Stomach smooth muscle (tissue), 2 donors: ENCODE data around the gene SLAIN1.

ENCODE experiments used
- H3K27ac ChIP-seq: one replicate; pipeline ENCODE4 v1.7.0; 2013; ENCODE audit warnings: mild to moderate bottlenecking, low read length, inconsistent platforms
- H3K27me3 ChIP-seq, 2 donors: one replicate each; pipeline ENCODE4 v1.7.0; 2013; ENCODE audit warnings: low read length in 2 of 2; ENCODE audit not compliant: insufficient read depth in 2 of 2, control insufficient read depth in 1 of 2
- H3K36me3 ChIP-seq, 2 donors: one replicate each; pipeline ENCODE4 v1.7.0; 2013; ENCODE audit warnings: low read length in 2 of 2; ENCODE audit not compliant: control insufficient read depth in 2 of 2, insufficient read depth in 2 of 2
- H3K4me1 ChIP-seq: one replicate; pipeline ENCODE4 v1.7.0; 2013; ENCODE audit warnings: low read length; ENCODE audit not compliant: control insufficient read depth, insufficient read depth
- H3K4me3 ChIP-seq, 2 donors: one replicate each; pipeline ENCODE4 v1.7.0; 2013; ENCODE audit warnings: low read length in 2 of 2
- H3K9ac ChIP-seq, 2 donors: one replicate each; pipeline ENCODE4 v1.7.0; 2013; ENCODE audit warnings: low read length in 2 of 2, mild to moderate bottlenecking in 1 of 2
- H3K9me3 ChIP-seq, 2 donors: one replicate each; pipeline ENCODE4 v1.7.0; 2013; ENCODE audit warnings: low read length in 2 of 2; ENCODE audit not compliant: control insufficient read depth in 2 of 2
- donor health status: healthy.
- donor health status: Pancreatic carcinoma.

The SLAIN1 gene

DNA sequence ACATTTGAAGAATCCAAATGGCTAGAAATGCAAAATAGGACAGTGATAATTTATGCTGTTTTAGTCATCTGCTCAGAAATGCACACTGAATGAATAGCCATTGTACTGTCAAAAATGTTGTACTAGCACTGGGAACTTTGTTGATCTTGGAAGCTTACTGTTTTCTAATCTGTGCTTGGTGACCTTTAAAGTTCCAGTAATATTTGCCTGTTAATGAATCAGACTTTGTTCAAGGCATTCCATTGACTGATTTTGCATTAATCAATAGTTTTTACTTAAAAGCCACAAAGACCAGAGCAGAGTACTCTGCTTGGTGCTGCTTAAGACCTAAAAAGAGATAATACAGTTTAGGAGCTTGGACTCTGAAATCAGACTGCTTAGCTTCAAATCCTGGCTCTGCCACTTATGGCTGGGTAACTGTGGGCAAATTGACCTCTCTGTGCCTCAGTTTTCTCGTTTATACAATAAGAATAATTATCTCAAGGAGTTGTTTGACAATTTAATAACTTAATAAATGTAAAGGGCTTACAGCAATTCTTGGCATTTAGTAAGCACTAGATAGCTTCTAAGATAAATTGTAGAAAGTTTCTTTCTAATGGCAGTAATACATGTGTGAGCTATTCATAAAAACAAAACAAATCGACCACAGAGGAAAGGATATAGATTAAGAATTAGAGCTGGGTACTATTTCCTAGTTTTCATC, 4.6 kb upstream of the SLAIN1 start:
- Histone ChIP-seq H3K4me3 (no peak overlapping the region), H3K9ac (no peak overlapping the region), H3K36me3 (no peaks in the 10 kb centered on the region), H3K27me3 (no peaks in the 10 kb centered on the region), H3K9me3 (no peaks in the 10 kb centered on the region), H3K4me1 (no peaks in the 10 kb centered on the region), H3K27ac (no peak overlapping the region)

DNA sequence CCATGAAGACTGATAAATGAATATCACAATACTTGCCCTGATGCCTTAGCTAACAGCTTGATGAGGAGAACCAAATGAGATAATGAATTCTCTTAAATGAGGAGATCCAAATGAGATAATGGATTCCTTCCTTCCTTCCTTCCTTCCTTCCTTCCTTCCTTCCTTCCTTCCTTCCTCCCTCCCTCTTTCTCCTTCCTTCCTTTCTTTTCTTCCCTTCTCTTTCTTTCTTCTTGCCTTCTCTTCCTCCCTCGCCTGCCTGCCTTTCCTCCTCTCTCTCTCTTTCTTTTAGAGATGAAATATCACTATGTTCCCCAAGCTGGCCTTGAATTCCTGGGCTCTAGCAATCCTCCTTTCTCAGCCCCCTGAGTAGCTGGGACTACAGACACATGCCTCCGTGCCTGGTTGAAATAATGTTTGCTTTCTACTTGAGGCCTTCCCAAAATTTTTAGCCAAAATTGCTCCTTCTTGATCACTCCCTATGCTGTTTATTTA, 4.0 kb upstream of the SLAIN1 start:
- Histone ChIP-seq H3K9me3 (no peaks in the 10 kb centered on the region), H3K36me3 (no peaks in the 10 kb centered on the region), H3K4me3 (no peak overlapping the region), H3K27ac (no peak overlapping the region), H3K27me3 (no peaks in the 10 kb centered on the region), H3K4me1 (no peaks in the 10 kb centered on the region), H3K9ac (no peak overlapping the region)

- no peak overlapping the region for H3K9ac ChIP-seq
- H3K9me3 ChIP-seq, result no peaks in the 10 kb centered on the region
- H3K4me3 ChIP-seq, result peak overlapping the region in 1 of 2 donors; percentile 76
- no peaks in the 10 kb centered on the region for H3K4me1 ChIP-seq
- no peaks in the 10 kb centered on the region for H3K27me3 ChIP-seq
- H3K27ac ChIP-seq, result no peak overlapping the region
- no peaks in the 10 kb centered on the region for H3K36me3 ChIP-seq
Observed at GRCh38 chr13:77696006-77696878, 1.2 kb upstream of the SLAIN1 start.

- H3K27me3 ChIP-seq, result no peaks in the 10 kb centered on the region
- no peak overlapping the region for H3K27ac ChIP-seq
- no peaks in the 10 kb centered on the region for H3K9me3 ChIP-seq
- no peaks in the 10 kb centered on the region for H3K36me3 ChIP-seq
- peak overlapping the region; percentile 41 to 55 for H3K9ac ChIP-seq
- no peaks in the 10 kb centered on the region for H3K4me1 ChIP-seq
- H3K4me3 ChIP-seq, result peak overlapping the region; percentile 76
Observed at GRCh38 chr13:77696879-77697216, 639 bp upstream of the SLAIN1 start.

DNA sequence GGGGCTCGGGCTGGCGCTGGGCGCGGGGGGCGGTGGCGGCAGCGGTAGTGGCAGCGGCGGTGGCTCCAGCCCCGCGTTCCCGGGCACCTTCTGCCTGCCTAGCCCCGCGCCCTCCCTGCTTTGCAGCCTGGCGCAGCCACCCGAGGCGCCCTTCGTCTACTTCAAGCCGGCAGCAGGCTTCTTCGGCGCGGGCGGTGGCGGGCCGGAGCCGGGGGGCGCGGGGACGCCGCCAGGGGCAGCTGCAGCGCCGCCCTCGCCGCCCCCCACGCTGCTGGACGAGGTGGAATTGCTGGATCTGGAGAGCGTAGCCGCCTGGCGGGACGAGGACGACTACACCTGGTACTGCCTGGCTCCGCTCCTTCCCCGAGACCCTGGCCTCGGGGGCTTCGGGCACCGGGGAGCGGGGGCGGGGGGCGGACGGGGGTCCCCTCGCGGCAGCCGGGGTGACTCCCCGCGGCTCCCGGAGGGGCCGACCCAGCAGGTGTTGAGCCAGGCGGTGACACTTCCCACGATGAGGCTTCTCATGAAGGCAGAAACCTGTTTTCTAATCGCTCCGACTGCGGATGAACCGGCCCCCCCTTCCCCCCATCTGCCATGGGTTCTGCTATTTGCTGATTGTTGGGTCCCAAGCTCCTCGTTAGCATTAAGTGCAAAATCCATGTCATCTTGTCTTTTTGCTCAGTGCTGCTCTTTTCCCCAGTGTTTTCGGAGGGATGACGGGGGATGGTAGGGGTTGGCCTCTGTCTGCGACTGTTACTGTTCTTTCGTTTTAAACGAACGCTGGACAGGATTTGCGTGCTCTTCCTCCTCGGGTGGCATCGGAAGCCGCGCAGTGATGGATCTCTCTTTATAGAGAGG, 943 bp downstream of the SLAIN1 start:
- no peaks in the 10 kb centered on the region for H3K36me3 ChIP-seq
- H3K9ac ChIP-seq, result peak overlapping the region; percentile 60 to 65
- no peak overlapping the region for H3K27ac ChIP-seq
- H3K4me1 ChIP-seq, result no peaks in the 10 kb centered on the region
- H3K9me3 ChIP-seq, result no peaks in the 10 kb centered on the region
- no peaks in the 10 kb centered on the region for H3K27me3 ChIP-seq
- H3K4me3 ChIP-seq, result peak overlapping the region; percentile 84 to 89

GRCh38 chr13:77699059-77699680, 1.7 kb downstream of the SLAIN1 start:
- H3K36me3 ChIP-seq, result no peaks in the 10 kb centered on the region
- peak overlapping the region; percentile 84 to 89 for H3K4me3 ChIP-seq
- H3K9ac ChIP-seq, result peak overlapping the region; percentile 60 to 65
- H3K9me3 ChIP-seq, result no peaks in the 10 kb centered on the region
- no peaks in the 10 kb centered on the region for H3K27me3 ChIP-seq
- no peaks in the 10 kb centered on the region for H3K4me1 ChIP-seq
- no peak overlapping the region for H3K27ac ChIP-seq

DNA sequence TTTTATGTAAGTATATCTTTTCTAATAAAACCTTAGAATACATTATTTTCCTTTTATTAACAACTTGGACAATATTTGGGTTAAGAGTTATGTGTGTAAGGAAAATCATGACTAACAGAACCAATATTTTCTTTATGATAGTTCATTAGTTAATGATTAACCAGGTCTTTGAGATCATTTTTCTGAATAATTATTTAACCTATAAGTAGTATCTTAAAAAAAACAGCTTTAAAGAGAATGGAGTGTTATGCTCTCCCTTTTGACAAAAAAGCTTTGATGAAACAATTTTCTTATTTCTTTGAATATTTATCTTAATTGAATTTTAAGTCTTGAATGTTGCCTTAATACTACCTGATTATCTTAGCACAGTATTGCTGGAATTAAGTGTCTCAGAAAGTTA, 3.8 kb downstream of the SLAIN1 start:
- no peaks in the 10 kb centered on the region for H3K36me3 ChIP-seq
- no peaks in the 10 kb centered on the region for H3K27me3 ChIP-seq
- H3K9ac ChIP-seq, result no peak overlapping the region
- no peaks in the 10 kb centered on the region for H3K4me1 ChIP-seq
- H3K9me3 ChIP-seq, result no peaks in the 10 kb centered on the region
- no peak overlapping the region for H3K4me3 ChIP-seq
- no peak overlapping the region for H3K27ac ChIP-seq

- no peak overlapping the region for H3K27ac ChIP-seq
- no peak overlapping the region for H3K4me3 ChIP-seq
- H3K27me3 ChIP-seq, result no peaks in the 10 kb centered on the region
Observed at GRCh38 chr13:77702366-77702765, 4.9 kb downstream of the SLAIN1 start.

DNA sequence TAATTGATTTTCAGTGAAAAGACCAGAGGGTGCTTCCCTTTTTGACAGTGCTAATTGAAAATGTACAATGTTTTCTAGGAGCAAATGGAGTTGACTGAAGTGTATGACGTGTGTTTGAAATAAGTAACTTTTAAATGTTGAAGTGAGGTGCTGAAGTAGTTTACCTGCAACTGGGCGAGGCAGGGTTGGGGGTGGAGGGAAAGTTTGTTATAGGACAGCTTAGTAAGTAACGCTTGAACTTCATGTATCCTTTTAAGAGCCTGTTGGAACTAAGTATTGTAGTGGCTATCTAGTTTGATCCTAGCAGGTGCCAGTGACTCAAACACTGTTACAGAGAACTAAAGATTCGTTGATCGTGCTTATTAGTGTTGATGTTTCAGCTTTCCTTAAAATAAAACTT, 5.9 kb downstream of the SLAIN1 start:
- H3K9ac ChIP-seq, result no peak overlapping the region
- no peak overlapping the region for H3K27ac ChIP-seq
- no peaks in the 10 kb centered on the region for H3K36me3 ChIP-seq
- no peak overlapping the region for H3K4me3 ChIP-seq
- no peaks in the 10 kb centered on the region for H3K4me1 ChIP-seq
- no peaks in the 10 kb centered on the region for H3K27me3 ChIP-seq
- H3K9me3 ChIP-seq, result no peaks in the 10 kb centered on the region

More at GRCh38 chr13:77702366-77702765, 4.9 kb downstream of the SLAIN1 start:
- no peak overlapping the region for H3K9ac ChIP-seq
- H3K9me3 ChIP-seq, result no peaks in the 10 kb centered on the region
- H3K4me1 ChIP-seq, result no peaks in the 10 kb centered on the region
- no peaks in the 10 kb centered on the region for H3K36me3 ChIP-seq

- H3K27ac ChIP-seq, result no peak overlapping the region
- no peak overlapping the region for H3K9ac ChIP-seq
- H3K4me1 ChIP-seq, result no peaks in the 10 kb centered on the region
- no peaks in the 10 kb centered on the region for H3K27me3 ChIP-seq
- H3K36me3 ChIP-seq, result no peaks in the 10 kb centered on the region
- H3K9me3 ChIP-seq, result no peaks in the 10 kb centered on the region
- no peak overlapping the region for H3K4me3 ChIP-seq
Observed at GRCh38 chr13:77714119-77714755, 16.8 kb downstream of the SLAIN1 start.
